HEK293 (cell line): ENCODE data around the gene PRX.

Source experiments
- CTCF ChIP-seq: fragments of 450-650 bp; formaldehyde crosslinking; IDR thresholded peaks from 2 replicates; pipeline ENCODE4 v1.5.1; 2016; ENCODE audit warnings: missing biosample characterization, missing genetic modification characterization
- REPIN1 ChIP-seq: fragments of 450-650 bp; formaldehyde crosslinking; IDR thresholded peaks from 2 replicates; pipeline ENCODE4 v1.5.1; 2017; ENCODE audit warnings: missing biosample characterization, missing genetic modification characterization, low read depth
- REST ChIP-seq: fragments of 450-650 bp; formaldehyde crosslinking; IDR thresholded peaks from 2 replicates; pipeline ENCODE4 v1.5.1; 2016; ENCODE audit warnings: missing biosample characterization, missing genetic modification characterization
- ZNF544 ChIP-seq: fragments of 450-650 bp; formaldehyde crosslinking; IDR thresholded peaks from 2 replicates; pipeline ENCODE4 v1.5.0; 2017; ENCODE audit warnings: missing biosample characterization, missing genetic modification characterization

- no peak for TF ChIP-seq REPIN1 (tag by site-specific recombination)
- no peak for TF ChIP-seq CTCF (tag by site-specific recombination)
- no peak for TF ChIP-seq REST (tag by site-specific recombination)
- no peak for TF ChIP-seq ZNF544 (tag by site-specific recombination)
Measured at GRCh38 chr19:40458597-40458974, 45.4 kb upstream of the PRX start.
